BE2C (cell line): Measurements from ENCODE around the gene UGT1A9.

Experiments used
- DNase-seq: peaks from one replicate; pipeline ENCODE4 v3.0.0-alpha.2; 2020
- H3K27me3 ChIP-seq: fragments of 250-450 bp; sonication (Bioruptor Pico); 2 replicates; pipeline ENCODE4 v1.5.1; 2020; ENCODE audit warnings: mild to moderate bottlenecking
- H3K36me3 ChIP-seq: fragments of 250-450 bp; sonication (Bioruptor Pico); 2 replicates; pipeline ENCODE4 v1.5.1; 2020; ENCODE audit warnings: mild to moderate bottlenecking
- H3K4me1 ChIP-seq: fragments of 250-450 bp; sonication (Bioruptor Pico); 2 replicates; pipeline ENCODE4 v1.5.1; 2020
- H3K4me3 ChIP-seq: 2 replicates; pipeline ENCODE4 v1.5.1; 2011; ENCODE audit warnings: low read depth, low read length
- H3K9me3 ChIP-seq: fragments of 250-450 bp; sonication (Bioruptor Pico); 2 replicates; pipeline ENCODE4 v1.5.1; 2020
- CTCF ChIP-seq: IDR thresholded peaks from 2 replicates; pipeline ENCODE4 v1.5.1; 2012; ENCODE audit warnings: mild to moderate bottlenecking, low read depth, low read length

The UGT1A9 gene

GRCh38 chr2:233817361-233817911 is 145.7 kb downstream of the UGT1A9 start:
- no peak for TF ChIP-seq CTCF
- H3K27me3 ChIP-seq = no peaks in the 10 kb centered on the region
- DNase-seq = peak; percentile 6
- H3K36me3 ChIP-seq = no peaks in the 10 kb centered on the region
- no peak overlapping the region for H3K4me3 ChIP-seq
- no peaks in the 10 kb centered on the region for H3K9me3 ChIP-seq
- peaks cover 13% of the 10 kb centered on the region for H3K4me1 ChIP-seq

- peaks cover 13% of the 10 kb centered on the region for H3K4me1 ChIP-seq
- no peak for DNase-seq
- no peaks in the 10 kb centered on the region for H3K9me3 ChIP-seq
- TF ChIP-seq CTCF = no peak
- no peaks in the 10 kb centered on the region for H3K36me3 ChIP-seq
- H3K4me3 ChIP-seq = no peak overlapping the region
- no peaks in the 10 kb centered on the region for H3K27me3 ChIP-seq
Measured at GRCh38 chr2:233817995-233818638, 146.4 kb downstream of the UGT1A9 start.

GRCh38 chr2:233818639-233819621 is 147.2 kb downstream of the UGT1A9 start:
- Histone ChIP-seq H3K36me3 (no peaks in the 10 kb centered on the region), H3K9me3 (no peaks in the 10 kb centered on the region), H3K4me3 (no peak overlapping the region), H3K4me1 (peaks cover 13% of the 10 kb centered on the region), H3K27me3 (no peaks in the 10 kb centered on the region)
- DNase-seq = no peak
- no peak for TF ChIP-seq CTCF

GRCh38 chr2:233819884-233820773 is 148.4 kb downstream of the UGT1A9 start:
- Histone ChIP-seq H3K4me3 (no peak overlapping the region), H3K4me1 (peaks cover 13% of the 10 kb centered on the region), H3K27me3 (no peaks in the 10 kb centered on the region), H3K36me3 (no peaks in the 10 kb centered on the region), H3K9me3 (no peaks in the 10 kb centered on the region)
- no peak for TF ChIP-seq CTCF
- no peak for DNase-seq

GRCh38 chr2:233820774-233821105 is 149.0 kb downstream of the UGT1A9 start:
- no peaks in the 10 kb centered on the region for H3K27me3 ChIP-seq
- H3K36me3 ChIP-seq = no peaks in the 10 kb centered on the region
- no peak for DNase-seq
- TF ChIP-seq CTCF = no peak
- H3K4me1 ChIP-seq = peaks cover 13% of the 10 kb centered on the region
- H3K9me3 ChIP-seq = no peaks in the 10 kb centered on the region
- no peak overlapping the region for H3K4me3 ChIP-seq
